ENCODE results near the gene BBS5. TPM values are rescaled to one million over a fixed set of nuclear protein-coding genes. Genes with fewer than 3 reads are reported as not detected.
"Not testable (repeated sequence)": the region's sequence is repeated elsewhere in the genome, so short reads cannot be mapped to it uniquely, and the experiment has no call there.

The BBS5 gene
- total RNA-seq, 1 donor from 2014 or later = 0.99 TPM

- no peak for DNase-seq (ENCODE audit: low read depth in 2 of 2)
Observed at GRCh38 chr2:169485650-169486138, 6.4 kb downstream of the BBS5 start.

GRCh38 chr2:169486487-169486886, 7.2 kb downstream of the BBS5 start:
- DNase-seq (ENCODE audit: low read depth in 2 of 2) = no peak

DNA sequence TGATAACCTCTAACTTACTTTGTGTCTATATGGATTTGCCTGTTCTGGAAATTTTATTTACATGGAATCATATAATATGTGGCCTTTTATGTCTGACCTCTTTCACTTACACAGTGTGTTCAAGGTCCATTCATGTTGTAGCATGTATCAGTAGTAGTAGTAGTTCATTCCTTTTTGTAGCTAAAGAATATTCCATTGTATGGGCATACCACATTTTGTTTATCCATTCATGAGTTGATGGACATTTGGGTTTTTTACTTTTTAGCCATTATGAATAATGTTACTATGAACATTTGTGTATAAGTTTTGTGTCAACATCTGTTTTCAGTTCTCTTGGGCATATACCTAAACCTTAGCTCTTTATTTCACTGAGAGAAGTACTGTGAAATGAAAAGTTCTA, 11.5 kb downstream of the BBS5 start:
- no peak for DNase-seq (ENCODE audit: low read depth in 2 of 2)

DNA sequence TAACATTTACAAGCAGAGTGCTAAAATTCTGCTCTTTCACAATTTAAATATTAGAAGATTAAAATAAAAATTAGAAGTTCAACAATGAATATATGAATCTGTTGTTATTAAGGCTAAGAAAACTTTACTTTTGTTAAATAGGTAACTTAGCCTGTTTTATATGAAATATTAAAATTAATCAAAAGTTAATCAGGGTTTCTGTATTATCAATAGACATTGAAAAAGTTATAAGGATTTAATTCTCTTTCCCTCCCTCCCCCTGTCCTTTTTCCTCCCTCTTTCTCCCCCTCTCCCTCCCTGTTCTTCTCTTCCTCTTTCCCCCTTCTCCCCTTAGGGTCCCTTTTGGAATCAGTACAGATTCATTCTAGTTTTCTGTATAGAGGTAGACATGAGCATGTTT, 12.1 kb downstream of the BBS5 start:
- DNase-seq (ENCODE audit: low read depth in 2 of 2) = no peak

DNA sequence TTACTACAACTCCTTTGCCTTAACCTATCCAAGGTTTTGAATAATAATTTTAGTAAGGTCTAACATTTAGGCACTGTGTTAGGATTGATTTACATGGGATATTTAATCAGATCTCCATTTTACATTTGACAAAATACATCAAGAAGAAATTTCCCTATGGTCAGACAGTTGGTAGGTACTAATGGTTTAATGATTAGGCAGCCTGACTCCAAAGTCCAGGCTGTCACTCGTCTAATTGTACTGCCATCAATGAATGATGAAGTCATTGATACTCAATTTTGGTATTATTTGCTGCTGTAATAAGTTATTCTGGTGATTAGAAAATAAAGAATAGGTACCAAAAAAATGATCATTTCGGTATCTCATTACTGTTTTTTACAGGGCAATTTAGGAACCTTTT, 14.1 kb downstream of the BBS5 start:
- no peak for DNase-seq (ENCODE audit: low read depth in 2 of 2)

- no peak for DNase-seq (ENCODE audit: low read depth in 2 of 2)
Observed at GRCh38 chr2:169495310-169495928, 16.1 kb downstream of the BBS5 start.

- DNase-seq (ENCODE audit: low read depth in 2 of 2) = no peak
Observed at GRCh38 chr2:169504651-169505050, 25.4 kb downstream of the BBS5 start.

DNA sequence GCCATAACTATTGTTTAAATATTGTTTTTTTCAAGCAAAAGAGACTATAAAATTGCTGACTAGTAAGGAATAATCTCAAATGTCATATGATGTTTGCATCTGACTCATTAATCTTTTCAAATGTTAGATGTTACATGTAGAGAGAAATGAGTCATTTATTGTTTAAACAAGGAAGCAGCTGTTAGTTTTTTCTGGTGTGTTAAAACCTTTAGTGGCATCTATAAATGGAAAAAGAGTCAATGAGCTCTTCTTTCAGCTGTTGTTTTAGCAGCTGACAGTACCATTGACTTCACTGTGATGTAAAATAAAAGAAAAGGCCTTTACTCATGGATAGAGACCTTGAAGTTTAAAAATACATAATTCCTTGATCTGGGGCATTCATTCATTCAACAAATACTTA, 28.4 kb downstream of the BBS5 start:
- DNase-seq (ENCODE audit: low read depth in 2 of 2) = peak; percentile 85 to 92

GRCh38 chr2:169509298-169509885, 30.1 kb downstream of the BBS5 start, which contains the start of gene KLHL41:
KLHL41 (plus strand) TSS chr2:169509702; CDS start chr2:169509779, 77 bp downstream.
- DNase-seq (ENCODE audit: low read depth in 2 of 2) = peak in 1 of 2 donors; percentile 51

DNA sequence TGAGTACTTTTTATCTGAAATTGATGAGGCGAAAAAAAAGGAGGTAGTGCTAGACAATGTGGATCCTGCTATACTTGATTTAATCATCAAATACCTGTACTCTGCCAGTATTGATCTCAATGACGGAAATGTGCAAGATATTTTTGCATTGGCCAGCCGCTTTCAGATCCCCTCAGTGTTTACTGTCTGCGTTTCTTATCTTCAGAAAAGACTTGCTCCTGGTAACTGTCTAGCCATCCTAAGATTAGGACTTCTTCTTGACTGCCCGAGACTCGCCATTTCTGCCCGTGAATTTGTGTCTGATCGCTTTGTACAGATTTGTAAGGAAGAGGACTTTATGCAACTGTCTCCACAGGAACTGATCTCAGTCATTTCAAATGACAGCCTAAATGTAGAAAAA, 30.7 kb downstream of the BBS5 start:
- no peak for DNase-seq (ENCODE audit: low read depth in 2 of 2)

GRCh38 chr2:169510496-169510895, 31.2 kb downstream of the BBS5 start:
- no peak for DNase-seq (ENCODE audit: low read depth in 2 of 2)

DNA sequence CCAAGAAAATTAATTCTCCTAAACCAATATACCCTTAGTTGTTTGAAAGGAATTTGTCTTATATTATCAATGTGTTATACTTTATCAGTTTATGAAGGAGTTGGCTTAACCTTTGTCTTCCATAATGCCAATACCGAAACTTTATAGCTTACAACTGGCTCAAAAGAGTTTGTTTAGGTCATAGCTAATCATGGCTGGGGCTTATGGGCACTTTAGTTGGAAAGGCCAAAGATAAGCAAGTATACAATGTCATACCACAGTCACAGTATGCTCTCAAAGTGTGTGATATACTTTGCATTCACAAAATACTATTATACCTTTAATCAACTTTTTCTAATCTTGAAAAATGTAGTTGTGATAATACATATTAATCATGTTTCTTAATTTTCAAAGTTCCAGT, 32.5 kb downstream of the BBS5 start:
- no peak for DNase-seq (ENCODE audit: low read depth in 2 of 2)

- peak; percentile 5 to 6 for DNase-seq (ENCODE audit: low read depth in 2 of 2)
Observed at GRCh38 chr2:169512525-169512924, 33.2 kb downstream of the BBS5 start.

GRCh38 chr2:169513094-169513493, 33.8 kb downstream of the BBS5 start:
- DNase-seq (ENCODE audit: low read depth in 2 of 2) = no peak

- DNase-seq (ENCODE audit: low read depth in 2 of 2) = peak in 1 of 2 donors; percentile 35
Observed at GRCh38 chr2:169513926-169514325, 34.6 kb downstream of the BBS5 start.

DNA sequence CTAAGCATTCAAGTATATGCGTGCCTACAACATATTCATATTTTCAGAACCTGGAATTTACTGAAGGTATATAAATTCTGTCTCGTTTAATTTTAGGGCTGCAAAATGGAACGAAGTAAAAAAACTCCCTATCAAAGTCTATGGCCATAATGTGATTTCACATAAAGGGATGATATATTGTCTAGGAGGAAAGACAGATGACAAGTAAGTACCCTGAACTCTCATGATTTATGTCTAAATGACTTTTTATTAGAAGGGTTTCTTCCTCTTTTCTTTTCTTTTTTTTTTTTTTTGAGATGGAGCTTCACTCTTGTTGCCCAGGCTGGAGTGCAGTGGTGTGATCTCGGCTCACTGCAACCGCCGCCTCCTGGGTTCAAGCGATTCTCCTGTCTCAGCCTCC, 35.5 kb downstream of the BBS5 start:
- DNase-seq (ENCODE audit: low read depth in 2 of 2) = not testable (repeated sequence)

DNA sequence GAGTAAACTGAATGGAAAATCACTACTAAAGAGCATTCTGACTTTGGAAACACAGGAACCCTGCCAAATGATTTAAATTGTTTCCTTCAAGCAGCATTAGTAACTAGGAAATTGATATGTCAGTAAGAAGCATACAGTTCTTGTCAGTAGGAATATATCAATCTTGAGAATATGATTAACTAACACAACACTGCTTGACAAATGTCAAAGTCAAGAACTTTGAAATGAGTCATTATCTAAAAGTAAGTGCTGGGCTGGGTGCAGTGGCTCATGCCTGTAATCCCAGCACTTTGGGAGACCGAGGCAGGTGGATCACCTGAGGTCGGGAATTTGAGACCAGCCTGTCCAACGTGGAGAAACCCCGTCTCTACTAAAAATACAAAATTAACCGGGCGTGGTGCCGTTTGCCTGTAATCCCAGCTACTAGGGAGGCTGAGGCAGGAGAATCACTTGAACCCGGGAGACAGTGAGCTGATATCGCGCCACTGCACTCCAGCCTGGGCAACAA, 37.2 kb downstream of the BBS5 start:
- not testable (repeated sequence) for DNase-seq (ENCODE audit: low read depth in 2 of 2)

GRCh38 chr2:169520896-169521295, 41.6 kb downstream of the BBS5 start:
- no peak for DNase-seq (ENCODE audit: low read depth in 2 of 2)

DNA sequence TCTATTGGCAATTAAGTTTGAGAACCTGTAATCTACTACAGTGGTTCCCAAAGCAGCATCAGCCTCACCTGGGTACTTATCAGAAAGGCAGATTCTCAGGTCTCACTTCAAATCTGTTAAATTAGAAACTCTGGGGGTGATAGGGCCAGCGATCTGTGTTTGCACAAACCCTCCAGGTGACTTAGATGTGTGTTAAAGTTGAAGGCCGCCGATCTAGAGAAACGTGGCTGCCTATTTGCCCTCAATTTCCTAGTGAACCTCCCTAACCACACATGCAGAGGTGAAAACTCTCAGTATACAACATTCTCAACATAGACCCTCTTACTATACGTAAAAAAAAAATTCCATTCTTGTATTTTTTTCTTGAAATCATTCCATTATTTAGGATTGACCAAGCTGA, 44.4 kb downstream of the BBS5 start:
- no peak for DNase-seq (ENCODE audit: low read depth in 2 of 2)

- no peak for DNase-seq (ENCODE audit: low read depth in 2 of 2)
Observed at GRCh38 chr2:169525434-169525833, 46.1 kb downstream of the BBS5 start.

GRCh38 chr2:169526451-169526850, 47.2 kb downstream of the BBS5 start:
- no peak for DNase-seq (ENCODE audit: low read depth in 2 of 2)

DNA sequence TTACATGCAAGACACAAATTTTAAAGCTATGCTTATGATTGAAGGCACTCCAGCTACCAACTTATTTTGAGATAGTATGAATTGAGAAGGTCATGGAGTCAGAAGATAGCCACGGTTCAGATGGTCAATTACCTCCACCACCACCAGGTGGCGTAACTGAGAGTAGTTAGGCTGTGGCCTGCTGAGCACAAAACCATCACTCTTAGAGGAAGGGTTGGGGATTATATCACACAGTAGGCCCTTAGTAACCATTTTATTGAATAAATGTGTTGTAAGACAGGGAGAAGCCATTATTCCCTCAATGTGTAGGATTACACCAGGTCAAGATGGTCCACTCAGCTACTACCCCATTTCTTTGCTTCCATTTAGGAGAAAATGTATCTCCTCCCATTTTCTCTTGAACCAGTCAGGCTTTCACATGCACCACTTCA, 49.0 kb downstream of the BBS5 start:
- DNase-seq (ENCODE audit: low read depth in 2 of 2) = peak; percentile 66 to 75

GRCh38 chr2:169539460-169539859, 60.2 kb downstream of the BBS5 start:
- DNase-seq (ENCODE audit: low read depth in 2 of 2) = not testable (repeated sequence)

Data from lung microvascular endothelial cell (primary cell).